Measurements from ENCODE around the gene SERINC2. TPM values are rescaled to one million over a fixed set of nuclear protein-coding genes. Genes with fewer than 3 reads are reported as not detected.

The SERINC2 gene
- polyA plus RNA-seq, 1 donor (not counting 4 experiments of a cell fraction or from before 2014, with no cell fraction given) = 171 TPM

GRCh38 chr1:31389616-31390015, 23.4 kb upstream of the SERINC2 start:
- H3K4me1 ChIP-seq (ENCODE audit: control insufficient read depth, extremely low read depth, insufficient read depth, low read length) = peaks cover 17% of the 10 kb centered on the region
- TF ChIP-seq EZH2 (IDR thresholded peaks at IDR 0.05; ENCODE audit: low read length) = no peak
- TF ChIP-seq, protein P1, sequence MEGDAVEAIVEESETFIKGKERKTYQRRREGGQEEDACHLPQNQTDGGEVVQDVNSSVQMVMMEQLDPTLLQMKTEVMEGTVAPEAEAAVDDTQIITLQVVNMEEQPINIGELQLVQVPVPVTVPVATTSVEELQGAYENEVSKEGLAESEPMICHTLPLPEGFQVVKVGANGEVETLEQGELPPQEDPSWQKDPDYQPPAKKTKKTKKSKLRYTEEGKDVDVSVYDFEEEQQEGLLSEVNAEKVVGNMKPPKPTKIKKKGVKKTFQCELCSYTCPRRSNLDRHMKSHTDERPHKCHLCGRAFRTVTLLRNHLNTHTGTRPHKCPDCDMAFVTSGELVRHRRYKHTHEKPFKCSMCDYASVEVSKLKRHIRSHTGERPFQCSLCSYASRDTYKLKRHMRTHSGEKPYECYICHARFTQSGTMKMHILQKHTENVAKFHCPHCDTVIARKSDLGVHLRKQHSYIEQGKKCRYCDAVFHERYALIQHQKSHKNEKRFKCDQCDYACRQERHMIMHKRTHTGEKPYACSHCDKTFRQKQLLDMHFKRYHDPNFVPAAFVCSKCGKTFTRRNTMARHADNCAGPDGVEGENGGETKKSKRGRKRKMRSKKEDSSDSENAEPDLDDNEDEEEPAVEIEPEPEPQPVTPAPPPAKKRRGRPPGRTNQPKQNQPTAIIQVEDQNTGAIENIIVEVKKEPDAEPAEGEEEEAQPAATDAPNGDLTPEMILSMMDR (optimal IDR thresholded peaks at IDR 0.05 in 1 of 3, IDR thresholded peaks at IDR 0.05 in 1 of 3, conservative IDR thresholded peaks at IDR 0.05 in 1 of 3; ENCODE audit: extremely low read depth in 1 of 3, insufficient read depth in 2 of 3, low read length in 3 of 3) = no peak
- H4K20me1 ChIP-seq (ENCODE audit: control insufficient read depth, extremely low read depth, insufficient read depth, low read length) = no peaks in the 10 kb centered on the region
- H3K4me2 ChIP-seq (ENCODE audit: control insufficient read depth, extremely low read depth, insufficient read depth, low read depth, low read length) = peak overlapping the region; percentile 45
- no peak overlapping the region for H3K9ac ChIP-seq (ENCODE audit: control insufficient read depth, extremely low read depth, insufficient read depth, low read length)
- dilution Hi-C loops (cut with MboI; ENCODE audit: extremely low pct_ligation_motif_present, low sequenced_read_pairs) = no loop called here
- H3K9me3 ChIP-seq (ENCODE audit: control insufficient read depth, low read depth, low read length) = no peaks in the 10 kb centered on the region
- H3K36me3 ChIP-seq (ENCODE audit: control insufficient read depth in 2 of 2, extremely low read depth in 1 of 2, insufficient read depth in 2 of 2, low read length in 2 of 2) = no peaks in the 10 kb centered on the region
- no peaks in the 10 kb centered on the region for H3K9me1 ChIP-seq (ENCODE audit: control insufficient read depth, extremely low read depth, insufficient read depth, low read length)
- no peaks in the 10 kb centered on the region for H3K27me3 ChIP-seq (ENCODE audit: control insufficient read depth, extremely low read depth, insufficient read depth, low read length)
- DNase-seq (ENCODE audit: low read depth, low spot score) (no peak), FAIRE-seq (no peak)
- no peak overlapping the region for H3K4me3 ChIP-seq (ENCODE audit: control insufficient read depth in 2 of 3, extremely low read depth in 1 of 3, insufficient read depth in 2 of 3, low read depth in 1 of 3, low read length in 3 of 3)
- no peaks in the 10 kb centered on the region for H3K79me2 ChIP-seq (ENCODE audit: control insufficient read depth, insufficient read depth, low read length)
- peak overlapping the region; percentile 1 for H2AFZ ChIP-seq (ENCODE audit: control insufficient read depth, low read length)
- peak overlapping the region; percentile 33 for H3K27ac ChIP-seq (ENCODE audit: control insufficient read depth, insufficient read depth, low read length)

DNA sequence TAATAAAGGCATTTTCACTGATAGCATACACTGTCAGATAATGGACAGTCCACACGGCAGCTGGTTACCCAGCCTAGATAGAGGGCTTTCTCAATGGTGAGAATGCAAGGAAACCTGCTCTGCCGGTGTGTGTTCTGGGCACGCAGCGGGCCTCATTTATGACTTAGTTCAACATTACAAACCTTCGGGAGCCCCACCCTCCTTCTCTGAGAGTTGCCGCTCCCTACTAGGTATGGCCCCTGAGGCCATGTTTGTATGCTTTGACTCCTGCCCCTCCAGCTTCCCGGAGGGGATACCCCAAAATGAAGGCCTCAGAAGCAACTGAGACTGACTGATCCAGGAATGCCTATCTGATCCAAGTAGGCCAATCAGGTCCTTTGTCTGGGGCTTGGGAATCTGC, 22.9 kb upstream of the SERINC2 start:
- Histone ChIP-seq H4K20me1 (ENCODE audit: control insufficient read depth, extremely low read depth, insufficient read depth, low read length) (no peaks in the 10 kb centered on the region), H3K36me3 (ENCODE audit: control insufficient read depth in 2 of 2, extremely low read depth in 1 of 2, insufficient read depth in 2 of 2, low read length in 2 of 2) (no peaks in the 10 kb centered on the region), H3K27ac (ENCODE audit: control insufficient read depth, insufficient read depth, low read length) (peak overlapping the region; percentile 0), H3K27me3 (ENCODE audit: control insufficient read depth, extremely low read depth, insufficient read depth, low read length) (no peaks in the 10 kb centered on the region), H3K4me2 (ENCODE audit: control insufficient read depth, extremely low read depth, insufficient read depth, low read depth, low read length) (peak overlapping the region; percentile 45), H3K4me3 (ENCODE audit: control insufficient read depth in 2 of 3, extremely low read depth in 1 of 3, insufficient read depth in 2 of 3, low read depth in 1 of 3, low read length in 3 of 3) (no peak overlapping the region), H2AFZ (ENCODE audit: control insufficient read depth, low read length) (no peak overlapping the region), H3K79me2 (ENCODE audit: control insufficient read depth, insufficient read depth, low read length) (no peaks in the 10 kb centered on the region), H3K9ac (ENCODE audit: control insufficient read depth, extremely low read depth, insufficient read depth, low read length) (no peak overlapping the region), H3K9me1 (ENCODE audit: control insufficient read depth, extremely low read depth, insufficient read depth, low read length) (no peaks in the 10 kb centered on the region), H3K4me1 (ENCODE audit: control insufficient read depth, extremely low read depth, insufficient read depth, low read length) (peaks cover 21% of the 10 kb centered on the region), H3K9me3 (ENCODE audit: control insufficient read depth, low read depth, low read length) (no peaks in the 10 kb centered on the region)
- dilution Hi-C loops (cut with MboI; ENCODE audit: extremely low pct_ligation_motif_present, low sequenced_read_pairs) = no loop called here
- DNase-seq (ENCODE audit: low read depth, low spot score) (peak; percentile 77), FAIRE-seq (peak; percentile 51)
- TF ChIP-seq, protein P1 (optimal IDR thresholded peaks at IDR 0.05 in 1 of 3, IDR thresholded peaks at IDR 0.05 in 1 of 3, conservative IDR thresholded peaks at IDR 0.05 in 1 of 3; ENCODE audit: extremely low read depth in 1 of 3, insufficient read depth in 2 of 3, low read length in 3 of 3) = no peak
- no peak for TF ChIP-seq EZH2 (IDR thresholded peaks at IDR 0.05; ENCODE audit: low read length)
